HepG2 (cell line): ENCODE data around the gene HPDL. TPM values are rescaled to one million over a fixed set of nuclear protein-coding genes. Genes with fewer than 3 reads are reported as not detected.

Experiments used
- ATAC-seq: fragments of 200-7000 bp; cut with Tn5 transposase; 3 replicates; pipeline ENCODE4 v1.9.1; 2020; ENCODE audit warnings: mild to moderate bottlenecking, moderate library complexity
- BruUV-seq: library from RNA; stranded (reverse); fragments of 400-500 nt; replicated peaks from 2 replicates; lab custom pipeline; 2021; lab: Mats Ljungman, UMichigan
- CTCF ChIA-PET: fragments of 300-600 bp; formaldehyde crosslinking; extraction: SDS; loops from one replicate; lab custom pipeline; 2021; ENCODE audit warnings: low total read pairs, inconsistent platforms, low intra/inter-chr PET ratio; lab: Yijun Ruan, JAX
- POLR2A ChIA-PET: fragments of 350-600 bp; sonication (Branson Sonifier 250); formaldehyde crosslinking; loops from one replicate; lab custom pipeline; 2020; ENCODE audit warnings: antibody characterized with exemption, inconsistent platforms; lab: Yijun Ruan, JAX
- DNase-seq: peaks from one replicate; pipeline ENCODE4 v3.0.0-alpha.2; 2015; ENCODE audit warnings: low spot score
- FAIRE-seq: peaks from 3 replicates; lab custom pipeline; 2011; peaks lifted over from hg19 to GRCh38; lab: Jason Lieb, UNC
- H2AFZ ChIP-seq: one replicate; pipeline ENCODE4 v1.6.1; 2011; ENCODE audit warnings: low read length, inconsistent platforms
- H3K27ac ChIP-seq: fragments of 300-600 bp; 3 replicates; pipeline ENCODE4 v1.8.0; 2011; ENCODE audit warnings: mixed run types, mild to moderate bottlenecking, mixed read lengths, low read length, inconsistent platforms; ENCODE audit not compliant: insufficient read depth; ENCODE audit errors: extremely low read length
- H3K27me3 ChIP-seq, 2 experiments: fragments of 200-600 bp in 1 of 2; 2 replicates in 1 of 2; 3 replicates in 1 of 2; pipeline versions ENCODE4 v1.6.0 to v1.8.0; 2011; ENCODE audit warnings: low read length in 2 of 2, mild to moderate bottlenecking in 2 of 2, moderate library complexity in 2 of 2, inconsistent platforms in 1 of 2; ENCODE audit not compliant: insufficient read depth in 2 of 2, control insufficient read depth in 1 of 2
- H3K36me3 ChIP-seq, 2 experiments: fragments of 200-600 bp in 1 of 2; replicated peaks in 1 of 2; 2 replicates in 1 of 2; 3 replicates in 1 of 2; pipeline versions ENCODE4 v1.5.1 to v1.8.0; 2011; ENCODE audit warnings: low read length in 2 of 2, inconsistent platforms in 1 of 2; ENCODE audit not compliant: insufficient read depth in 2 of 2, control insufficient read depth in 1 of 2
- H3K4me1 ChIP-seq: 2 replicates; pipeline ENCODE4 v1.5.1; 2012; ENCODE audit warnings: low read length, inconsistent platforms; ENCODE audit not compliant: insufficient read depth
- H3K4me2 ChIP-seq: 2 replicates; pipeline ENCODE4 v1.6.0; 2011; ENCODE audit warnings: low read depth, low read length, inconsistent platforms
- H3K4me3 ChIP-seq, 3 experiments: fragments of 200-600 bp in 1 of 3; sonication (generic), shearing (Covaris generic) in 1 of 3; replicated peaks in 1 of 3; 2 replicates each; pipeline ENCODE4 v1.5.1; 2011 to 2016; ENCODE audit warnings: low read length in 3 of 3, inconsistent platforms in 2 of 3, low read depth in 2 of 3, mild to moderate bottlenecking in 2 of 3, control low read depth in 1 of 3, mixed read lengths in 1 of 3; ENCODE audit not compliant: insufficient read depth in 1 of 3
- H3K79me2 ChIP-seq: one replicate; pipeline ENCODE4 v1.6.1; 2011; ENCODE audit warnings: low read length, inconsistent platforms; ENCODE audit not compliant: insufficient read depth
- H3K9ac ChIP-seq: 2 replicates; pipeline ENCODE4 v1.6.0; 2011; ENCODE audit warnings: mild to moderate bottlenecking, low read depth, low read length, inconsistent platforms; ENCODE audit not compliant: insufficient read depth
- H3K9me3 ChIP-seq: 2 replicates; pipeline ENCODE4 v1.5.1; 2012; ENCODE audit warnings: mild to moderate bottlenecking, low read length
- H4K20me1 ChIP-seq: 2 replicates; pipeline ENCODE4 v1.6.0; 2011; ENCODE audit warnings: inconsistent platforms, mild to moderate bottlenecking, low read length, moderate library complexity; ENCODE audit not compliant: insufficient read depth
- CENPX ChIP-seq: sonication (generic); formaldehyde crosslinking; IDR thresholded peaks from 2 replicates; pipeline ENCODE4 v1.9.0; 2021; ENCODE audit warnings: mild to moderate bottlenecking, missing genetic modification reagents, moderate library complexity
- ELF1 ChIP-seq: sonication (generic); formaldehyde crosslinking; IDR thresholded peaks from 2 replicates; pipeline ENCODE4 v1.4.0; 2020; ENCODE audit warnings: missing genetic modification reagents
- FOSL2 ChIP-seq: sonication (generic); formaldehyde crosslinking; IDR thresholded peaks from 2 replicates; pipeline ENCODE4 v1.4.0; 2020; ENCODE audit warnings: missing genetic modification reagents
- HINFP ChIP-seq: sonication (generic); formaldehyde crosslinking; IDR thresholded peaks from 2 replicates; pipeline ENCODE4 v1.4.0; 2020; ENCODE audit warnings: low read depth, mild to moderate bottlenecking, missing genetic modification reagents
- JARID2 ChIP-seq: sonication (generic); formaldehyde crosslinking; IDR thresholded peaks from 2 replicates; pipeline ENCODE4 v1.8.1; 2023; ENCODE audit warnings: missing genetic modification reagents, inconsistent platforms; ENCODE audit not compliant: insufficient replicate concordance
- SETDB1 ChIP-seq: sonication (generic); formaldehyde crosslinking; IDR thresholded peaks from 2 replicates; pipeline ENCODE4 v1.5.1; 2020; ENCODE audit warnings: missing genetic modification reagents, mild to moderate bottlenecking, borderline replicate concordance
- STAT5B ChIP-seq: sonication (generic); formaldehyde crosslinking; IDR thresholded peaks from 2 replicates; pipeline ENCODE4 v1.4.0; 2020; ENCODE audit warnings: missing genetic modification reagents
- XBP1 ChIP-seq: sonication (generic); formaldehyde crosslinking; IDR thresholded peaks from 2 replicates; pipeline ENCODE4 v1.5.0; 2020; ENCODE audit warnings: missing genetic modification reagents
- ZBTB10 ChIP-seq: sonication (generic); formaldehyde crosslinking; IDR thresholded peaks from 2 replicates; pipeline ENCODE4 v1.4.0; 2020; ENCODE audit warnings: missing genetic modification reagents, borderline replicate concordance
- ZBTB49 ChIP-seq: sonication (generic); formaldehyde crosslinking; IDR thresholded peaks from 2 replicates; pipeline ENCODE4 v1.4.0; 2020; ENCODE audit warnings: missing genetic modification reagents, borderline replicate concordance
- ZFP82 ChIP-seq: sonication (generic); formaldehyde crosslinking; IDR thresholded peaks from 2 replicates; pipeline ENCODE4 v1.5.1; 2020; ENCODE audit warnings: mild to moderate bottlenecking, missing genetic modification reagents, borderline replicate concordance
- ZKSCAN5 ChIP-seq: sonication (generic); formaldehyde crosslinking; IDR thresholded peaks from 2 replicates; pipeline ENCODE4 v1.5.1; 2020; ENCODE audit warnings: mild to moderate bottlenecking, missing genetic modification reagents
- WGBS: methylation state at CpG from one replicate; pipeline ENCODE4 v1.1.6; 2017; ENCODE audit warnings: low lambda C conversion rate; 5-methylcytosine and 5-hydroxymethylcytosine counted together
- in situ Hi-C: cut with HindIII; loops from 2 replicates; pipeline ENCODE4 v1.10.0; 2017; ENCODE audit warnings: low pct_unique_long_range_greater_than_20kb; ENCODE audit not compliant: extremely low pct_ligation_motif_present
- intact Hi-C: fragments of 100-400 bp; cut with micrococcal nuclease; formaldehyde crosslinking; loops from one replicate; pipeline ENCODE4 v1.10.0; 2022; ENCODE audit not compliant: unreplicated experiment
- polyA plus RNA-seq, 8 experiments: library from polyadenylated mRNA; depleted of rRNA in 3 of 8; stranded (reverse) in 7 of 8; unstranded in 1 of 8; fragments of >200 nt; fragmentation: Illumina TruSeq in 4 of 8; extraction: Trizol in 4 of 8; gene quantifications; 2 replicates each; pipeline versions ENCODE4 v1.2.1 to v1.2.3, GENCODE V29; 2011 to 2016; ENCODE audit warnings: low read depth in 4 of 8, missing spikeins in 1 of 8, mixed read lengths in 1 of 8; ENCODE audit not compliant: insufficient read depth in 1 of 8
- total RNA-seq, 5 experiments: library from RNA; depleted of rRNA; stranded (reverse); fragments of >200 nt; fragmentation: Illumina TruSeq; extraction: Trizol; gene quantifications; 2 replicates each; pipeline ENCODE4 v1.2.3, GENCODE V29; 2016; ENCODE audit warnings: low read depth in 1 of 5

Gene HPDL
- total and polyA plus RNA-seq, 2 of the 13 experiments (the other 11 are each of a cell fraction or from before 2014, with no cell fraction given), result not detected

- H3K4me1 ChIP-seq, result peaks cover 30% of the 10 kb centered on the region
- H3K27me3 ChIP-seq, result peaks cover 0 to 2% of the 10 kb centered on the region in 2 experiments; a peak in 1 of 5 replicates
- ChIA-PET POLR2A (interaction anchor here (1.2 to 3.2 kb wide), 2 partner anchors 15 to 18 kb away, joined by 3 to 16 read pairs; partner anchors contain the start of genes MUTYH and TOE1), CTCF (no interaction called here)
- DNase-seq, result no peak
- H2AFZ ChIP-seq, result no peak overlapping the region
- no peak for ATAC-seq
- no peaks in the 10 kb centered on the region for H3K9me3 ChIP-seq
- no peaks in the 10 kb centered on the region for H4K20me1 ChIP-seq
- H3K9ac ChIP-seq, result no peak overlapping the region
- no peak overlapping the region for H3K27ac ChIP-seq
- 95% methylated on average over 5 of the region's 5 CpGs for WGBS
- no peaks in the 10 kb centered on the region for H3K79me2 ChIP-seq
- TF ChIP-seq ZKSCAN5 (CRISPR knock-in tag) (no peak), SETDB1 (no peak), CENPX (CRISPR knock-in tag) (no peak), JARID2 (CRISPR knock-in tag) (no peak), STAT5B (no peak), FOSL2 (CRISPR knock-in tag) (no peak), HINFP (CRISPR knock-in tag) (no peak), ELF1 (CRISPR knock-in tag) (no peak), ZBTB49 (CRISPR knock-in tag) (no peak), XBP1 (no peak), ZBTB10 (CRISPR knock-in tag) (no peak), ZFP82 (CRISPR knock-in tag) (no peak)
- no TSS peak for BruUV-seq
- in situ Hi-C loops (no loop called here), intact Hi-C loops (no loop called here)
- no peaks in the 10 kb centered on the region for H3K36me3 ChIP-seq
- peak overlapping the region; percentile 13; the same call in 1 of the 2 replicates for H3K4me2 ChIP-seq
- no peak for FAIRE-seq
- H3K4me3 ChIP-seq, result no peak overlapping the region
Measured at GRCh38 chr1:45321444-45321843, 5.3 kb upstream of the HPDL start.
